Panc1 (cell line): Measurements from ENCODE around the gene WNT1. TPM values are rescaled to one million over a fixed set of nuclear protein-coding genes. Genes with fewer than 3 reads are reported as not detected.

Experiments
- ATAC-seq: fragments of 200-7000 bp; cut with Tn5 transposase; 2 replicates; pipeline ENCODE4 v1.9.1; 2020; ENCODE audit warnings: mild to moderate bottlenecking, moderate library complexity
- BruUV-seq: library from RNA; stranded (reverse); fragments of 400-500 nt; replicated peaks from 2 replicates; lab custom pipeline; 2021; lab: Mats Ljungman, UMichigan
- CTCF ChIA-PET: fragments of 300-600 bp; sonication (Branson Sonifier 250); formaldehyde crosslinking; loops from one replicate; lab custom pipeline; 2022; ENCODE audit warnings: antibody characterized with exemption; lab: Charles Lee
- POLR2A ChIA-PET: fragments of 300-600 bp; sonication (Branson Sonifier 250); formaldehyde crosslinking; loops from one replicate; lab custom pipeline; 2022; ENCODE audit warnings: antibody characterized with exemption; lab: Charles Lee
- DNase-seq: peaks from one replicate; pipeline ENCODE4 v3.0.0-alpha.2; 2010; ENCODE audit warnings: low read depth, low spot score
- H3K27ac ChIP-seq: 2 replicates; pipeline ENCODE4 v1.5.1; 2011; ENCODE audit warnings: mild to moderate bottlenecking, low read length, inconsistent platforms
- H3K27me3 ChIP-seq: fragments of 200-500 bp; sonication (Bioruptor generic); 2 replicates; pipeline ENCODE4 v1.6.0; 2014; ENCODE audit warnings: low read length, inconsistent platforms; ENCODE audit not compliant: control insufficient read depth, insufficient read depth
- H3K36me3 ChIP-seq: fragments of 200-500 bp; sonication (Bioruptor generic); 2 replicates; pipeline ENCODE4 v1.5.1; 2014; ENCODE audit warnings: inconsistent platforms, mild to moderate bottlenecking, low read length, moderate library complexity; ENCODE audit not compliant: control insufficient read depth, insufficient read depth
- H3K4me1 ChIP-seq: 2 replicates; pipeline ENCODE4 v1.5.1; 2011; ENCODE audit warnings: inconsistent platforms, mild to moderate bottlenecking, low read length, moderate library complexity; ENCODE audit not compliant: control insufficient read depth, insufficient read depth
- H3K4me3 ChIP-seq, 2 experiments: 2 replicates each; pipeline ENCODE4 v1.5.1; 2011 to 2012; ENCODE audit warnings: low read depth in 2 of 2, low read length in 2 of 2, mild to moderate bottlenecking in 2 of 2, inconsistent platforms in 1 of 2, moderate library complexity in 1 of 2
- H3K9me3 ChIP-seq: fragments of 200-500 bp; sonication (Bioruptor generic); 2 replicates; pipeline ENCODE4 v1.5.1; 2014; ENCODE audit warnings: low read depth, mild to moderate bottlenecking, inconsistent platforms, low read length, moderate library complexity; ENCODE audit not compliant: control insufficient read depth, insufficient read depth
- POLR2AphosphoS5 ChIP-seq: IDR thresholded peaks from 2 replicates; pipeline ENCODE4 v1.6.1; 2012; ENCODE audit warnings: mild to moderate bottlenecking, low read depth, low read length, moderate library complexity
- REST ChIP-seq, 2 experiments: IDR thresholded peaks; 2 replicates each; pipeline ENCODE4 v1.6.1; 2011 to 2012; ENCODE audit warnings: low read depth in 2 of 2, control low read depth in 1 of 2, low read length in 1 of 2, mild to moderate bottlenecking in 1 of 2, moderate library complexity in 1 of 2; ENCODE audit not compliant: insufficient read depth in 1 of 2
- SIN3A ChIP-seq: IDR thresholded peaks from 2 replicates; pipeline ENCODE4 v1.6.1; 2012; ENCODE audit warnings: low read depth, mild to moderate bottlenecking, low read length, moderate library complexity, borderline replicate concordance; ENCODE audit not compliant: insufficient read depth
- TCF7L2 ChIP-seq: IDR thresholded peaks from 2 replicates; pipeline ENCODE4 v1.6.1; 2011; ENCODE audit warnings: mild to moderate bottlenecking, low read depth, low read length, inconsistent platforms
- in situ Hi-C: cut with HindIII; loops from 2 replicates; pipeline ENCODE4 v1.10.0; 2016; ENCODE audit warnings: low sequenced_read_pairs, low pct_unique_long_range_greater_than_20kb
- intact Hi-C: fragments of 100-400 bp; cut with micrococcal nuclease; formaldehyde crosslinking; loops from one replicate; pipeline ENCODE4 v1.10.0; 2022; ENCODE audit not compliant: unreplicated experiment
- total RNA-seq: library from RNA; stranded (reverse); gene quantifications from one replicate; pipeline ENCODE4 v1.2.1, GENCODE V29; 2021; ENCODE audit not compliant: unreplicated experiment
- TF ChIP-seq, protein P1 (sequence below): fragments of 450-650 bp; IDR thresholded peaks from 2 replicates; pipeline ENCODE4 v1.5.1; 2017; ENCODE audit warnings: mild to moderate bottlenecking

WNT1 gene
- total RNA-seq, 1 experiment from 2014 or later: not detected

DNA sequence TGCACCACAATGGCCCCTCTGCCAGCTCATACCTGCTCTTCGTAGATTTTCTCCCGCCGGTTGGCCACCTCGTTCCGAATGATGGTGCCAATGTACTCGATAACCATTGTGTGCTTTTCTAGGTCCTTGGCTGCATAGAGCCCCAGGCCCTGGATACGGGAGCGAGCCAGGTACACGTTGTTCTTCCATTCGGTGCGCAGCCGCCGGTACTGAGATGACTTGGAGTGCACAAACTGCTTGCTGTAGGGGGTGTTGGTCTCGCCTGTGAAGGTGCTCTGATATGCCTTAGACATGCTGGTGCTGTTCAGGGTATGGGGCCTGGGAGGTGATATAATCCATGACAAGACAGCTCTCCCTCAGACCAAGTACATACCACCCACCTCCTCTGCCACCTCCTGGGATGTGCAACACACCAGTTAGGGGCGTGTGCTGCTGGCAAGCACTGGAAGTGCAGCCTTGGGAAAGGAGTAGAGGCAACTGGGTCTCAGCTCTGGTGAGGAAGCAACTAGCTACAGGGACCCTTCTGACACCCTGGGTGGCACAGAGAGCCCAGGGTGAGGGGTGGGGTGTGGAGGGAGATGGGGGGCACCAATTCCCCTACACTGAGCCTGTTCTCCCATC, 44.5 kb downstream of the WNT1 start:
- ChIA-PET CTCF (no interaction called here), POLR2A (no interaction called here)
- Histone ChIP-seq H3K36me3 (peaks cover 36% of the 10 kb centered on the region), H3K27ac (no peak overlapping the region), H3K4me3 (no peak overlapping the region), H3K9me3 (no peaks in the 10 kb centered on the region), H3K4me1 (peaks cover 13% of the 10 kb centered on the region), H3K27me3 (no peaks in the 10 kb centered on the region)
- DNase-seq (no peak), ATAC-seq (no peak)
- BruUV-seq: no TSS peak
- in situ Hi-C loops (no loop called here), intact Hi-C loops (no loop called here)
- TF ChIP-seq, protein P1, sequence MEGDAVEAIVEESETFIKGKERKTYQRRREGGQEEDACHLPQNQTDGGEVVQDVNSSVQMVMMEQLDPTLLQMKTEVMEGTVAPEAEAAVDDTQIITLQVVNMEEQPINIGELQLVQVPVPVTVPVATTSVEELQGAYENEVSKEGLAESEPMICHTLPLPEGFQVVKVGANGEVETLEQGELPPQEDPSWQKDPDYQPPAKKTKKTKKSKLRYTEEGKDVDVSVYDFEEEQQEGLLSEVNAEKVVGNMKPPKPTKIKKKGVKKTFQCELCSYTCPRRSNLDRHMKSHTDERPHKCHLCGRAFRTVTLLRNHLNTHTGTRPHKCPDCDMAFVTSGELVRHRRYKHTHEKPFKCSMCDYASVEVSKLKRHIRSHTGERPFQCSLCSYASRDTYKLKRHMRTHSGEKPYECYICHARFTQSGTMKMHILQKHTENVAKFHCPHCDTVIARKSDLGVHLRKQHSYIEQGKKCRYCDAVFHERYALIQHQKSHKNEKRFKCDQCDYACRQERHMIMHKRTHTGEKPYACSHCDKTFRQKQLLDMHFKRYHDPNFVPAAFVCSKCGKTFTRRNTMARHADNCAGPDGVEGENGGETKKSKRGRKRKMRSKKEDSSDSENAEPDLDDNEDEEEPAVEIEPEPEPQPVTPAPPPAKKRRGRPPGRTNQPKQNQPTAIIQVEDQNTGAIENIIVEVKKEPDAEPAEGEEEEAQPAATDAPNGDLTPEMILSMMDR: no peak
- no peak for TF ChIP-seq SIN3A
- TF ChIP-seq POLR2AphosphoS5: no peak
- no peak for TF ChIP-seq TCF7L2
- TF ChIP-seq REST (IDR thresholded peaks at IDR 0.05; ENCODE audit: insufficient read depth in 1 of 2, low read depth in 2 of 2, low read length in 1 of 2): no peak

GRCh38 chr12:49023812-49024211, 45.7 kb downstream of the WNT1 start:
- Histone ChIP-seq H3K4me1 (peaks cover 11% of the 10 kb centered on the region), H3K4me3 (no peak overlapping the region), H3K27me3 (no peaks in the 10 kb centered on the region), H3K36me3 (peaks cover 41% of the 10 kb centered on the region), H3K9me3 (no peaks in the 10 kb centered on the region), H3K27ac (no peak overlapping the region)
- intact Hi-C loops: no loop called here
- no TSS peak for BruUV-seq
- TF ChIP-seq REST (IDR thresholded peaks at IDR 0.05; ENCODE audit: insufficient read depth in 1 of 2, low read depth in 2 of 2, low read length in 1 of 2) (no peak), POLR2AphosphoS5 (no peak), SIN3A (no peak), TCF7L2 (no peak)
- TF ChIP-seq, protein P1: no peak
- ATAC-seq (no peak), DNase-seq (no peak)
- CTCF ChIA-PET: no interaction called here
- POLR2A ChIA-PET: no interaction called here
- in situ Hi-C loops: no loop called here
